Endodermal cell (in vitro differentiated cells): ENCODE data around the gene ZNF532. TPM values are rescaled to one million over a fixed set of nuclear protein-coding genes. Genes with fewer than 3 reads are reported as not detected.
"Not testable (repeated sequence)": the region's sequence is repeated elsewhere in the genome, so short reads cannot be mapped to it uniquely, and the experiment has no call there.

ENCODE experiments used
- DNase-seq: peaks from one replicate; pipeline ENCODE4 v3.0.0-alpha.2; 2017
- H3K27ac ChIP-seq: 2 replicates; pipeline ENCODE4 v1.5.1; 2013; ENCODE audit warnings: mild to moderate bottlenecking, low read depth, low read length, moderate library complexity
- H3K27me3 ChIP-seq: 2 replicates; pipeline ENCODE4 v1.6.1; 2013; ENCODE audit warnings: mild to moderate bottlenecking, low read length, moderate library complexity; ENCODE audit not compliant: insufficient read depth, control insufficient read depth, poor library complexity, severe bottlenecking
- H3K36me3 ChIP-seq: 2 replicates; pipeline ENCODE4 v1.7.0; 2013; ENCODE audit warnings: mild to moderate bottlenecking, low read length, moderate library complexity; ENCODE audit not compliant: control insufficient read depth, insufficient read depth
- H3K4me1 ChIP-seq: one replicate; pipeline ENCODE4 v1.7.0; 2013; ENCODE audit warnings: low read length; ENCODE audit not compliant: control insufficient read depth, insufficient read depth
- H3K4me3 ChIP-seq: 2 replicates; pipeline ENCODE4 v1.5.1; 2013; ENCODE audit warnings: mild to moderate bottlenecking, low read length, moderate library complexity
- H3K9ac ChIP-seq: 2 replicates; pipeline ENCODE4 v1.6.1; 2013; ENCODE audit warnings: mild to moderate bottlenecking, low read length, moderate library complexity; ENCODE audit not compliant: poor library complexity, severe bottlenecking; ENCODE audit errors: extremely low read depth
- H3K9me3 ChIP-seq: 2 replicates; pipeline ENCODE4 v1.6.1; 2013; ENCODE audit warnings: mild to moderate bottlenecking, low read length, moderate library complexity; ENCODE audit not compliant: control insufficient read depth
- H3K27ac Mint-ChIP-seq: 2 replicates; pipeline ENCODE4 v1.8.0; 2020; ENCODE audit warnings: mixed read lengths
- H3K27me3 Mint-ChIP-seq: 2 replicates; pipeline ENCODE4 v1.8.0; 2021; ENCODE audit warnings: mild to moderate bottlenecking, mixed read lengths; ENCODE audit not compliant: insufficient read depth
- H3K36me3 Mint-ChIP-seq: 2 replicates; pipeline ENCODE4 v1.8.0; 2020; ENCODE audit warnings: low read depth, mixed read lengths
- H3K4me1 Mint-ChIP-seq: 2 replicates; pipeline ENCODE4 v1.8.0; 2020; ENCODE audit warnings: mixed read lengths
- H3K4me3 Mint-ChIP-seq: 2 replicates; pipeline ENCODE4 v1.8.0; 2020; ENCODE audit warnings: mild to moderate bottlenecking, moderate library complexity, mixed read lengths
- H3K9me3 Mint-ChIP-seq: 2 replicates; pipeline ENCODE4 v1.8.0; 2020; ENCODE audit warnings: mild to moderate bottlenecking, mixed read lengths
- WGBS, 2 experiments: methylation state at CpG; one replicate each; pipeline versions ENCODE4 v1.1.5 to v1.1.7; 2013; ENCODE audit warnings: missing lambda C conversion rate in 2 of 2, mixed read lengths in 1 of 2; ENCODE audit not compliant: insufficient coverage in 1 of 2, insufficient read length in 1 of 2; 5-methylcytosine and 5-hydroxymethylcytosine counted together
- total RNA-seq, 2 donors: library from RNA; stranded (reverse); fragmentation: NEBNext Ultra II Directional in 1 of 2; extraction: Animal tissue kit (Norgen Biotek cat#: 25700) in 1 of 2; gene quantifications; 2 replicates in 1 of 2; 3 replicates in 1 of 2; pipeline ENCODE4 v1.2.1, GENCODE V29; 2021
- TF ChIP-seq, protein P1 (sequence below): fragments of 200-600 bp; sonication (generic); conservative IDR thresholded peaks from 2 replicates; pipeline ENCODE4 v1.5.0; 2021; ENCODE audit warnings: antibody characterized with exemption, mild to moderate bottlenecking

ZNF532 gene
- total RNA-seq, 2 donors from 2014 or later = 138 to 207 TPM

- TF ChIP-seq, protein P1, sequence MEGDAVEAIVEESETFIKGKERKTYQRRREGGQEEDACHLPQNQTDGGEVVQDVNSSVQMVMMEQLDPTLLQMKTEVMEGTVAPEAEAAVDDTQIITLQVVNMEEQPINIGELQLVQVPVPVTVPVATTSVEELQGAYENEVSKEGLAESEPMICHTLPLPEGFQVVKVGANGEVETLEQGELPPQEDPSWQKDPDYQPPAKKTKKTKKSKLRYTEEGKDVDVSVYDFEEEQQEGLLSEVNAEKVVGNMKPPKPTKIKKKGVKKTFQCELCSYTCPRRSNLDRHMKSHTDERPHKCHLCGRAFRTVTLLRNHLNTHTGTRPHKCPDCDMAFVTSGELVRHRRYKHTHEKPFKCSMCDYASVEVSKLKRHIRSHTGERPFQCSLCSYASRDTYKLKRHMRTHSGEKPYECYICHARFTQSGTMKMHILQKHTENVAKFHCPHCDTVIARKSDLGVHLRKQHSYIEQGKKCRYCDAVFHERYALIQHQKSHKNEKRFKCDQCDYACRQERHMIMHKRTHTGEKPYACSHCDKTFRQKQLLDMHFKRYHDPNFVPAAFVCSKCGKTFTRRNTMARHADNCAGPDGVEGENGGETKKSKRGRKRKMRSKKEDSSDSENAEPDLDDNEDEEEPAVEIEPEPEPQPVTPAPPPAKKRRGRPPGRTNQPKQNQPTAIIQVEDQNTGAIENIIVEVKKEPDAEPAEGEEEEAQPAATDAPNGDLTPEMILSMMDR = no peak
- DNase-seq = no peak
- H3K9me3 ChIP-seq = peaks cover 17% of the 10 kb centered on the region
- Mint-ChIP-seq H3K9me3 (peaks cover 38% of the 10 kb centered on the region), H3K36me3 (peaks cover 2% of the 10 kb centered on the region), H3K27me3 (no peaks in the 10 kb centered on the region), H3K4me3 (no peak overlapping the region), H3K27ac (no peak overlapping the region), H3K4me1 (peaks cover 16% of the 10 kb centered on the region)
- H3K4me3 ChIP-seq = no peak overlapping the region
- no peak overlapping the region for H3K27ac ChIP-seq
- no peaks in the 10 kb centered on the region for H3K27me3 ChIP-seq
- H3K4me1 ChIP-seq = peaks cover 6% of the 10 kb centered on the region
- H3K9ac ChIP-seq = no peak overlapping the region
- WGBS, 2 experiments = 95 to 98% methylated on average over 6 to 24 of the region's 24 CpGs
- H3K36me3 ChIP-seq = no peaks in the 10 kb centered on the region
Observed at GRCh38 chr18:58827886-58828285, 36.8 kb upstream of the ZNF532 start.

GRCh38 chr18:58828399-58829121 lies 36.1 kb upstream of the ZNF532 start:
- no peaks in the 10 kb centered on the region for H3K27me3 ChIP-seq
- Mint-ChIP-seq H3K27ac (no peak overlapping the region), H3K27me3 (no peaks in the 10 kb centered on the region), H3K4me3 (no peak overlapping the region), H3K4me1 (peaks cover 16% of the 10 kb centered on the region), H3K9me3 (peaks cover 38% of the 10 kb centered on the region), H3K36me3 (peaks cover 2% of the 10 kb centered on the region)
- peak overlapping the region; percentile 17 for H3K9ac ChIP-seq
- H3K36me3 ChIP-seq = no peaks in the 10 kb centered on the region
- no peak for DNase-seq
- TF ChIP-seq, protein P1 = no peak
- peaks cover 6% of the 10 kb centered on the region for H3K4me1 ChIP-seq
- H3K4me3 ChIP-seq = no peak overlapping the region
- peaks cover 17% of the 10 kb centered on the region for H3K9me3 ChIP-seq
- WGBS, 2 experiments = 90 to 91% methylated on average over 8 to 11 of the region's 12 CpGs
- no peak overlapping the region for H3K27ac ChIP-seq

- peak overlapping the region; percentile 12 for H3K27ac Mint-ChIP-seq
- 83 to 100% methylated on average over 1 to 3 of the region's 3 CpGs for WGBS, 2 experiments
Observed at GRCh38 chr18:58829263-58829662, 35.4 kb upstream of the ZNF532 start.

GRCh38 chr18:58829886-58830285 lies 34.8 kb upstream of the ZNF532 start:
- not testable (repeated sequence) for H3K27me3 ChIP-seq, H3K27ac ChIP-seq, H3K4me1 ChIP-seq, H3K27me3 Mint-ChIP-seq, H3K36me3 Mint-ChIP-seq, H3K36me3 ChIP-seq, H3K9ac ChIP-seq, H3K4me3 Mint-ChIP-seq, H3K4me3 ChIP-seq
- WGBS, 2 experiments = 46% methylated on average over 2 to 3 of the region's 3 CpGs
- Mint-ChIP-seq H3K9me3 (peaks cover 38% of the 10 kb centered on the region), H3K4me1 (peaks cover 16% of the 10 kb centered on the region), H3K27ac (peak overlapping the region; percentile 12)
- DNase-seq = peak; percentile 71
- H3K9me3 ChIP-seq = peaks cover 17% of the 10 kb centered on the region

More at GRCh38 chr18:58829263-58829662, 35.4 kb upstream of the ZNF532 start:
- no peak overlapping the region for H3K4me3 Mint-ChIP-seq
- peaks cover 38% of the 10 kb centered on the region for H3K9me3 Mint-ChIP-seq
- H3K9me3 ChIP-seq = peaks cover 17% of the 10 kb centered on the region
- DNase-seq = no peak
- peaks cover 16% of the 10 kb centered on the region for H3K4me1 Mint-ChIP-seq
- no peak overlapping the region for H3K4me3 ChIP-seq
- TF ChIP-seq, protein P1 = no peak
- H3K27me3 Mint-ChIP-seq = no peaks in the 10 kb centered on the region
- H3K27me3 ChIP-seq = no peaks in the 10 kb centered on the region
- no peaks in the 10 kb centered on the region for H3K36me3 ChIP-seq
- H3K4me1 ChIP-seq = peaks cover 6% of the 10 kb centered on the region
- H3K27ac ChIP-seq = no peak overlapping the region
- peak overlapping the region; percentile 17 for H3K9ac ChIP-seq
- peaks cover 2% of the 10 kb centered on the region for H3K36me3 Mint-ChIP-seq
